ENCODE measurements around the gene SYDE2.

DNA sequence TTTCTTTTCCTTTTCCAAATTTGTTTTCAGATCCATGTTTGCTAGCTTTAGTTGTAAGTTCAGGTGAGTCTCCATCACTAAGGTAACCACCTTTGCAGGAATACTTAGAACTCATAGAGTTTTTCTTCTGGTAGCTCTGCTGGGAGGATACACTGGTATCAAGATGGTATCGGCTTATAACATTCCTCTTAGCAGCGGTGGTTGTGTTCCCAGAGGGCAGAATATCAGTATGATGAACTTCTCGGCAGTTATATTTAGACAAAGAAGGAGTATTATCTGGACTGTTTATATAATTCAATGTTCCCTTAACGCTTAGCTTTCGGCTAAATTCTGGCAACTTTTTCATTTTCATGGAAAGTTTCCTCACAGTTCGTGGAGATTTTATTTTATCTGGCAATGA is 18.1 kb downstream of the SYDE2 start:
- TF ChIP-seq CTCF (IDR thresholded peaks at IDR 0.05; ENCODE audit: low read length) (no peak), EZH2 (optimal IDR thresholded peaks at IDR 0.05; ENCODE audit: low read depth, low read length) (no peak)

Data from MM.1S (cell line).